LNCAP (cell line): Measurements from ENCODE around the gene CTR9.

Experiments
- TF ChIP-seq, protein P1 (sequence below): fragments of 450-650 bp; IDR thresholded peaks from 2 replicates; pipeline ENCODE4 v1.5.1; 2017; ENCODE audit warnings: mild to moderate bottlenecking

CTR9 gene

DNA sequence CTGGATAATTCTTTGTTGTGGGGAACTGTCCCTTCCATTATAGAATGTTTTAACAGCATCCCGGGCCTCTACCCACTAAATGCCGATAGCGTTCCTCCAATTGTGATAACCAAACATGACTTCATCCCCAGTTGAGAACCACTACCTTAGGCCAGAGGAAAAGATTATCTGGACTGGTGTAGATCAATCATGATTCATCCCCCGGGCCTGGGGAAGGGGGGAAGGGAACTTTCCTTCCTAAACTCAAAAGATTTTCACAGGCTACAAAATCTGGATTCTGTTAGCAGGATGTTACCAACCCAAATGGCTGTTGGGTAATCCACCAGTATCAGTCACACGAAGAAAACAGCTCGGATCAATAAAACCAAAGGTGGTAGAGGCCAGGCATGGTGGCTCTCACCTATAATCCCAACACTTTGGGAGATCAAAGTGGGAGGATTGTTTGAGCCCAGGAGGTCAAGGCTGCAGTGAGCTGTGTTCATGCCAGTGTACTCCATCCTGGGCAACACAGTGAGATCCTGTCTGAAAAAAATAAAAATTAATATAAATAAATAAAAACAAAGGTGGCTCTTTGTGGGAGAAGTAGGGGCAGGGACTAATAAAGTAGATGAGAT is 10.1 kb downstream of the CTR9 start:
- TF ChIP-seq, protein P1, sequence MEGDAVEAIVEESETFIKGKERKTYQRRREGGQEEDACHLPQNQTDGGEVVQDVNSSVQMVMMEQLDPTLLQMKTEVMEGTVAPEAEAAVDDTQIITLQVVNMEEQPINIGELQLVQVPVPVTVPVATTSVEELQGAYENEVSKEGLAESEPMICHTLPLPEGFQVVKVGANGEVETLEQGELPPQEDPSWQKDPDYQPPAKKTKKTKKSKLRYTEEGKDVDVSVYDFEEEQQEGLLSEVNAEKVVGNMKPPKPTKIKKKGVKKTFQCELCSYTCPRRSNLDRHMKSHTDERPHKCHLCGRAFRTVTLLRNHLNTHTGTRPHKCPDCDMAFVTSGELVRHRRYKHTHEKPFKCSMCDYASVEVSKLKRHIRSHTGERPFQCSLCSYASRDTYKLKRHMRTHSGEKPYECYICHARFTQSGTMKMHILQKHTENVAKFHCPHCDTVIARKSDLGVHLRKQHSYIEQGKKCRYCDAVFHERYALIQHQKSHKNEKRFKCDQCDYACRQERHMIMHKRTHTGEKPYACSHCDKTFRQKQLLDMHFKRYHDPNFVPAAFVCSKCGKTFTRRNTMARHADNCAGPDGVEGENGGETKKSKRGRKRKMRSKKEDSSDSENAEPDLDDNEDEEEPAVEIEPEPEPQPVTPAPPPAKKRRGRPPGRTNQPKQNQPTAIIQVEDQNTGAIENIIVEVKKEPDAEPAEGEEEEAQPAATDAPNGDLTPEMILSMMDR = no peak

DNA sequence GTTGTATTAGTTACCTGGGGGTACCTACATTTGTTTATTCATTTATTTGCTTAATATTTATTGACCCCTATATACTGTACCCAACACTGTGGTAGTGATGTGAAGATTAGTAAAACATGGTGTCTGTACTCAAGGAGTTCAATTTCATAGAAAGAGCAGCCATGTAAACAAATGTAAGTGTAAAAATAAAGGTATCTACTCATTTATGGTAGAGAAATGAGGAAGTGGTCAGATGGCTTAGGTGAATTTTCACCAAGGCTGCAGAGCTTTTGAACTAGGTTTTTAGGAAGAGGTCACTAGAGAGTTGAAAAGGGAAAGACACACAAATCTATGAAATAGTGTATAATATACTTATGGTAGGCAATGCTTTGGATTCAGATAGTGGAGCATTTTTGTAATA is 11.1 kb downstream of the CTR9 start:
- TF ChIP-seq, protein P1 = no peak

DNA sequence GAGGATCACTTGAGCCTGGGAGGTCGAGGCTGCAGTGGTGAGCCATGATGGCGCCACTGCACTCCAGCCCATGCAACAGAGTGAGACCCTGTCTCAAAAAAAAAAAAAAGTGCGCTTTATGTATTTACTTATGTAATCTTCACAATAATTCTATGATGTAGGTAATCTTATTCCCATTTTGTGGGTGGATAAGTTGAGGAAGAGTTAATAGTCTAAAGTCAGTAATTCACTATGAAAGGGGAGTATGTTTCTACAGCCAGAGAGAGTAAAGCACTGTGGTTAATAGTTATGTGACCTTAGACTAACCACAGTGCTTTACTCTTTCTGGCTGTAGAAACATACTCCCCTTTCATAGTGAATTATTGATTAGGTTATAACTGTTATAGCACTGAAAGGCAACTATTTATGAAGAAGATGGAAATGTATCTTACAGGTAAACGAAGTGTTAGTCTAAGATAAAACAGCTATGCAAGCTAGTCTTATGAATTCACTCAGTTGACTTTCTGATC is 11.9 kb downstream of the CTR9 start:
- TF ChIP-seq, protein P1 = no peak

DNA sequence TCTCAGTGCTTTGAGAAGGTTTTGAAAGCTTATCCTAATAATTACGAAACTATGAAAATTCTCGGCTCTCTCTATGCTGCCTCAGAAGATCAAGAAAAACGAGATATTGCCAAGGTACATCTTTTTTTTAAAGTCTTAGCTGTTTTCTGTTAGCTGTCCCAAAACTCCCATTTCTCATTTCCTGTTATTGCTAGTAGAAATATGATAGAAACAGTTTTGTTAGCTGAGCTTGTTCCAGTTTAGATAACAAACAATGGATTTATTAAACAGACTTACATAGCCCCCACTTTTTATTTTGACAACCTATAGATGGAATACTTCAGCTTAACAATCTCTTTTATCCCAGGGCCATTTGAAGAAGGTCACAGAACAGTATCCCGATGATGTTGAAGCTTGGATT is 12.7 kb downstream of the CTR9 start:
- TF ChIP-seq, protein P1 = no peak

DNA sequence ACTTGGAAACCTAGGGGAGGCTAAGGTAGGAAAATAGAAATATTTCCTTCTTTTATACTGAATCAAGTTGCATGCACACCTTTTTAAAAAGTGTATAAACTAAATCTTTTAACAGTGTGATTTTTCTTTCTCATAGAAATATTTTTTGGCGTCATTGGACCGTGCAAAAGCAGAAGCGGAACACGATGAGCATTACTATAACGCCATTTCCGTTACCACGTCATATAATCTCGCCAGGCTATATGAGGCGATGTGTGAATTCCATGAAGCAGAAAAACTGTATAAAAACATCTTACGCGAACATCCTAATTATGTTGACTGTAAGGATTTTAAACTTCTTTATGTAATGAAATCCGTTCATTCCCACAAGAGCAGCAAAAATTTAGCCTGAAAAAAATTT is 13.4 kb downstream of the CTR9 start:
- TF ChIP-seq, protein P1 = no peak

DNA sequence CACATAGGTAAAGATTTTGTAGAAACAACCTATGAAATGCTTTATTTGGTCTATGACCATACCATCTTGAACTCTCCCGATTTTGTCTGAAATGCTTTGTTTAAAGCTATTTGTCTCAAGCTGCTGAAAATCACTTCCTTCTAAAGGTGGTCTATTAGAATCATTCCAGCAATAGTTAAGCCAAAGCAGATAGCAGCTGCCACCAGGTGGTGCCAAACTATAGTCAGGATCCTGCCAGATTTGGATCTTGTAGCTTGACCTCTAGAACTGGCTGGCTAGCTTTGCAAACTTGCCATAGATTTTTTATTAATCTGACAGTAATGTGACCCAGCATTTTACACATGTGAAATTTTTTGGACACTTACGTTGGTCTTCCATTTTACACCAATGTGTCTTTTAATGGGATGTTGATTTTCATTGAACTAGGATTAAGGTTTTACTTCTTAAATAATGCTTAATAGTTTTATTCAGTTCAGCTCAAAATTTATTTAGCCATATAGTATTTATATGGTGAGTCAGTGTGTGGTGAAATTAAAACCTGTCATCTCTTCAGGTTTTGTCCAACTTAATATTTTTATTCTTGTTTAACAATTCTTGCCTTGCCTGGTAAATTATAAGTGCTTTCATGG is 19.7 kb downstream of the CTR9 start:
- TF ChIP-seq, protein P1 = peak; percentile 95

DNA sequence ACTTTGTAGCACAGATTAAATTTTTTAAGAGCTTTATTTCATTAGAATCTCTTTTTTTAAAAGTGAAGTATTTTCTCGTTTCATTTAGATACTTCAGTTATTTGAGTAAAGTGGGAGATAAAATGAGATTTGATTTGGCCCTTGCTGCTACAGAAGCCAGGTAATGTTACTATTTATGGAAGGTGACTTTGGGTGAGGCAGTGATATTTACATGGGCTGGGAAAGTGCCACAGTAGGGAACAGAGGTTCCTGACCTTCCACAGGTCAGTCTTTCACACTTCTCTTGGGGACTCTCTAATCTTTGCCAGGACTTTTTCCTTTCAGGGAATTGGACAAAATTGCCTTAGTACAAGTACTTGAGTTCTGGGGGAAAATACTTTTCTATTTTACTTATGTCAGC is 20.4 kb downstream of the CTR9 start:
- TF ChIP-seq, protein P1 = no peak
